Gastroesophageal sphincter (tissue), 4 donors: ENCODE measurements around the gene INHBE. TPM values are rescaled to one million over a fixed set of nuclear protein-coding genes. Genes with fewer than 3 reads are reported as not detected.

Experiments
- ATAC-seq: fragments of 150-250 bp; one replicate; pipeline ENCODE4 v1.9.1; 2016; ENCODE audit warnings: mild to moderate bottlenecking, moderate library complexity
- H3K27ac ChIP-seq, 4 donors: fragments of 200-600 bp; sonication (generic) in 3 of 4; 1 replicate in 3 of 4; 2 replicates in 1 of 4; pipeline ENCODE4 v1.5.1; 2016 to 2019
- H3K27me3 ChIP-seq: fragments of 200-600 bp; sonication (generic); one replicate; pipeline ENCODE4 v1.5.1; 2019
- H3K36me3 ChIP-seq, 2 donors: fragments of 200-600 bp; sonication (generic); one replicate each; pipeline ENCODE4 v1.5.1; 2019; ENCODE audit warnings: control low read depth in 1 of 2
- H3K4me1 ChIP-seq, 3 donors: fragments of 200-600 bp; sonication (generic); 1 replicate in 2 of 3; 2 replicates in 1 of 3; pipeline ENCODE4 v1.5.1; 2016 to 2019; ENCODE audit warnings: control low read depth in 2 of 3
- H3K4me3 ChIP-seq, 2 donors: fragments of 200-600 bp; sonication (generic); one replicate each; pipeline ENCODE4 v1.5.1; 2019; ENCODE audit warnings: mild to moderate bottlenecking in 1 of 2, moderate library complexity in 1 of 2
- H3K9me3 ChIP-seq, 3 donors: fragments of 200-600 bp; sonication (generic); one replicate each; pipeline ENCODE4 v1.5.1; 2017 to 2019; ENCODE audit warnings: control low read depth in 2 of 3
- EP300 ChIP-seq: sonication (generic); formaldehyde crosslinking; IDR thresholded peaks from one replicate; pipeline ENCODE4 v1.6.1; 2017; ENCODE audit warnings: antibody characterized with exemption, mild to moderate bottlenecking
- POLR2A ChIP-seq, 2 donors: fragments of 450-650 bp; IDR thresholded peaks; one replicate each; pipeline ENCODE4 v1.6.1; 2017; ENCODE audit warnings: antibody characterized with exemption in 2 of 2, mild to moderate bottlenecking in 2 of 2, moderate library complexity in 1 of 2
- POLR2AphosphoS5 ChIP-seq: sonication (generic); formaldehyde crosslinking; IDR thresholded peaks from one replicate; pipeline ENCODE4 v1.6.1; 2017; ENCODE audit warnings: antibody characterized with exemption
- WGBS, 2 donors: methylation state at CpG; one replicate each; pipeline ENCODE4 v1.1.5; 2018; ENCODE audit warnings: low coverage in 1 of 2; 5-methylcytosine and 5-hydroxymethylcytosine counted together
- total RNA-seq, 4 donors: library from RNA; depleted of rRNA; stranded (reverse); fragments of >200 nt; gene quantifications; one replicate each; pipeline ENCODE4 v1.1.0, GENCODE V29; 2016
- TF ChIP-seq, protein P1 (sequence below), 4 experiments: fragments of 200-600 bp in 2 of 4; fragments of 450-650 bp in 2 of 4; sonication (generic) in 1 of 4; IDR thresholded peaks; one replicate each; pipeline ENCODE4 v1.5.1; 2017 to 2019; ENCODE audit warnings: antibody characterized with exemption in 4 of 4, mild to moderate bottlenecking in 2 of 4, moderate library complexity in 2 of 4

The INHBE gene
- total RNA-seq, 4 donors from 2014 or later: not detected

DNA sequence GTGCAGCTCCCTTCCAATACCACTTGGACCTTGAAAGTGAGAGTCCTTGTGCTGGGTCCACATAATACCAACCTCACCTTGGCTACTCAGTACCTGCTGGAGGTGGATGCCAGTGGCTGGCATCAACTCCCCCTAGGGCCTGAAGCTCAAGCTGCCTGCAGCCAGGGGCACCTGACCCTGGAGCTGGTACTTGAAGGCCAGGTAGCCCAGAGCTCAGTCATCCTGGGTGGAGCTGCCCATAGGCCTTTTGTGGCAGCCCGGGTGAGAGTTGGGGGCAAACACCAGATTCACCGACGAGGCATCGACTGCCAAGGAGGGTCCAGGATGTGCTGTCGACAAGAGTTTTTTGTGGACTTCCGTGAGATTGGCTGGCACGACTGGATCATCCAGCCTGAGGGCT lies 5.7 kb upstream of the INHBE start:
- TF ChIP-seq POLR2AphosphoS5: no peak
- TF ChIP-seq EP300: no peak
- TF ChIP-seq, protein P1, sequence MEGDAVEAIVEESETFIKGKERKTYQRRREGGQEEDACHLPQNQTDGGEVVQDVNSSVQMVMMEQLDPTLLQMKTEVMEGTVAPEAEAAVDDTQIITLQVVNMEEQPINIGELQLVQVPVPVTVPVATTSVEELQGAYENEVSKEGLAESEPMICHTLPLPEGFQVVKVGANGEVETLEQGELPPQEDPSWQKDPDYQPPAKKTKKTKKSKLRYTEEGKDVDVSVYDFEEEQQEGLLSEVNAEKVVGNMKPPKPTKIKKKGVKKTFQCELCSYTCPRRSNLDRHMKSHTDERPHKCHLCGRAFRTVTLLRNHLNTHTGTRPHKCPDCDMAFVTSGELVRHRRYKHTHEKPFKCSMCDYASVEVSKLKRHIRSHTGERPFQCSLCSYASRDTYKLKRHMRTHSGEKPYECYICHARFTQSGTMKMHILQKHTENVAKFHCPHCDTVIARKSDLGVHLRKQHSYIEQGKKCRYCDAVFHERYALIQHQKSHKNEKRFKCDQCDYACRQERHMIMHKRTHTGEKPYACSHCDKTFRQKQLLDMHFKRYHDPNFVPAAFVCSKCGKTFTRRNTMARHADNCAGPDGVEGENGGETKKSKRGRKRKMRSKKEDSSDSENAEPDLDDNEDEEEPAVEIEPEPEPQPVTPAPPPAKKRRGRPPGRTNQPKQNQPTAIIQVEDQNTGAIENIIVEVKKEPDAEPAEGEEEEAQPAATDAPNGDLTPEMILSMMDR (IDR thresholded peaks at IDR 0.05): no peak
- no peak for TF ChIP-seq POLR2A (IDR thresholded peaks at IDR 0.05)
- no peak overlapping the region for H3K4me3 ChIP-seq
- no peaks in the 10 kb centered on the region for H3K27me3 ChIP-seq
- H3K4me1 ChIP-seq: peaks cover 0 to 13% (median 0%) of the 10 kb centered on the region in 3 donors
- 100% methylated on average over 1 of the region's 7 CpGs; no CpG with 5 or more reads in 1 of the 2 donors for WGBS, 2 donors
- ATAC-seq: no peak
- no peak overlapping the region for H3K27ac ChIP-seq
- H3K36me3 ChIP-seq: no peaks in the 10 kb centered on the region
- no peaks in the 10 kb centered on the region for H3K9me3 ChIP-seq

DNA sequence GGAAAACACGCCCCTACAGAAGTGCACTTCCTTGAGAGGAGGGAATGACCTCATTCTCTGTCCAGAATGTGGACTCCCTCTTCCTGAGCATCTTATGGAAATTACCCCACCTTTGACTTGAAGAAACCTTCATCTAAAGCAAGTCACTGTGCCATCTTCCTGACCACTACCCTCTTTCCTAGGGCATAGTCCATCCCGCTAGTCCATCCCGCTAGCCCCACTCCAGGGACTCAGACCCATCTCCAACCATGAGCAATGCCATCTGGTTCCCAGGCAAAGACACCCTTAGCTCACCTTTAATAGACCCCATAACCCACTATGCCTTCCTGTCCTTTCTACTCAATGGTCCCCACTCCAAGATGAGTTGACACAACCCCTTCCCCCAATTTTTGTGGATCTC lies 5.0 kb upstream of the INHBE start:
- Histone ChIP-seq H3K36me3 (no peaks in the 10 kb centered on the region), H3K27me3 (peaks cover 5% of the 10 kb centered on the region), H3K9me3 (no peaks in the 10 kb centered on the region), H3K4me1 (peaks cover 0 to 13% (median 0%) of the 10 kb centered on the region in 3 donors), H3K27ac (no peak overlapping the region), H3K4me3 (no peak overlapping the region)
- no peak for ATAC-seq
- TF ChIP-seq, protein P1 (IDR thresholded peaks at IDR 0.05): no peak
- TF ChIP-seq POLR2A (IDR thresholded peaks at IDR 0.05) (no peak), POLR2AphosphoS5 (no peak), EP300 (no peak)
- 81 to 94% methylated on average over 2 of the region's 3 CpGs for WGBS, 2 donors

DNA sequence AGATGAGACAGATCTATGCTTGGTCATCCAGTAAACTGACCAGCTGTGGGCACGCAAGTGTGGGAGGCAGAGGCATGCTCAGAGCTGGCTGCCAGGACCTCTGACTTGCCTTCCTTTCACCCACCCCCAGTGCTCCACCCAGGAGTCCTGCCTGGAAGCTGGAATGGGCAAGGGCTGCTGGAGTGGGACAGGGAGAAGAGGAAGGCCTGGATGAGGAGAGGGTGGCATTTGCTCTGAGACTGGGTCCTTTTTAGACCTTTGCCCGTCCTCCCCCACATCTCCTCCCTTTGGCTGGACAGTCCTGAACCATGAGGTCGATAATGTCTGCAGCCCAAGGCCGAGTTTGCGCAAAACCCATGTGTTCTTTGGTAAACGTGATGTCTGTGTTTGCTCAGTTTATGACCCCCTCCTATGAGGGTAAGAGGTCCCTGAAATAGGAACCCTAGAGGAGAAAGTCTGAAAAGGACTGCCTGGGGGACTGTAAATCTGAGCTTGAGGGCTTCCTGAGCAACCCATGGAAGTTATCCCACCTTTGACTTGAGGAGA lies 3.8 kb upstream of the INHBE start:
- H3K36me3 ChIP-seq: no peaks in the 10 kb centered on the region
- H3K4me1 ChIP-seq: peaks cover 0 to 13% (median 0%) of the 10 kb centered on the region in 3 donors
- H3K9me3 ChIP-seq: no peaks in the 10 kb centered on the region
- ATAC-seq: no peak
- 79% methylated on average over 4 of the region's 6 CpGs; no CpG with 5 or more reads in 1 of the 2 donors for WGBS, 2 donors
- no peak overlapping the region for H3K4me3 ChIP-seq
- H3K27me3 ChIP-seq: peaks cover 7% of the 10 kb centered on the region
- no peak overlapping the region for H3K27ac ChIP-seq
- TF ChIP-seq POLR2AphosphoS5 (no peak), POLR2A (IDR thresholded peaks at IDR 0.05) (no peak), EP300 (no peak)
- TF ChIP-seq, protein P1 (IDR thresholded peaks at IDR 0.05): no peak

DNA sequence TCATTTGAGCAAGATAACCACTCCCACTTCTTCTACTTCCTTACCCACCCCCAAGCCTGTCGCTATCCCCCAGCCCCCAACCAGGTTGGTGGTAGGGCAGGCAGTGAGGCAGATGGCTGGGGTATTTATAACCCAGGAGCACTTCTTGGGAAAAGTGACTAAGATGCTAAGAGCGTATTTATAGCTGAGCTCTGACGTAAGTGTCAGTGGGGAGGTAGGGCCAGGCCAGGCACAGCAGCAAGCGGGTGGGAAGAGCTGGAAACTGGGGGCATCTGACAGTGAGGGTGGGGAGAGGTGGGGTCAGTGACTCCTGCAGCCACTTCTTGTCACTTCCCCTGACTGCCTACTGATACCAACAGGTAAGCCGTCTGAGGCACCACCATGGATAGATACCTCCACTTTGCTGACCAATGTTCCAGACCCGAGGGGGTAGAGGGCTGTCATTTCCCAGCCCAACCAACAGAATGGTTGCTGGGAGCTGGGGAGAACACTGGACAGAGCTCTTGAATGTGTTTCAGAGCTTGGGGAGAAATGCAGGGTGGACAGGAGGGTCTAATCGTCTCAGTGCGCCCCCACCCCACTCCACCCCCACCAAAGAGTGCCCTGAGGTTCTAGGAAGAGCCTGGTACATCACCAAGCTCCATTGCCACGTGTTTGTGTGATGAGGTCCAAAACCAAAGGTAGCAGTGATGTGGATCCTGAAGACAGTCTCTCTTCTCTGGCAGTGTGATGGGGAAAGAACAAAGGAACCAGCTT lies 2.7 kb upstream of the INHBE start:
- no peak overlapping the region for H3K4me3 ChIP-seq
- peak; percentile 63 for ATAC-seq
- no peak for TF ChIP-seq POLR2A (IDR thresholded peaks at IDR 0.05)
- TF ChIP-seq, protein P1 (IDR thresholded peaks at IDR 0.05): no peak

More for the DNA sequence above, 2.7 kb upstream of the INHBE start:
- Histone ChIP-seq H3K9me3 (no peaks in the 10 kb centered on the region), H3K27ac (peak overlapping the region in 3 of 4 donors; percentile 42 to 76 (median 48)), H3K4me1 (peaks cover 0 to 13% (median 0%) of the 10 kb centered on the region in 3 donors), H3K27me3 (peaks cover 7% of the 10 kb centered on the region), H3K36me3 (no peaks in the 10 kb centered on the region)
- WGBS, 2 donors: 6 to 29% methylated on average over 3 of the region's 9 CpGs
